PC-9 (cell line): ENCODE data around the gene DLL4. TPM values are rescaled to one million over a fixed set of nuclear protein-coding genes. Genes with fewer than 3 reads are reported as not detected.
A peak's percentile ranks its signal among the peaks of the same experiment; 100 is the strongest.

Source experiments
- Bru-seq: library from RNA; stranded (reverse); fragments of 400-500 nt; gene quantifications from one replicate; lab custom pipeline; 2021; lab: Mats Ljungman, UMichigan
- BruChase-seq, 2 experiments: library from RNA; stranded (reverse); fragments of 400-500 nt; gene quantifications; one replicate each; lab custom pipeline; 2021; lab: Mats Ljungman, UMichigan
- BruUV-seq: library from RNA; stranded (reverse); fragments of 400-500 nt; replicated peaks from 2 replicates; lab custom pipeline; 2021; lab: Mats Ljungman, UMichigan
- CTCF ChIA-PET: fragments of 300-600 bp; sonication (Branson Sonifier 250); formaldehyde crosslinking; loops from one replicate; lab custom pipeline; 2022; ENCODE audit warnings: antibody characterized with exemption; lab: Charles Lee
- POLR2A ChIA-PET: fragments of 300-600 bp; sonication (Branson Sonifier 250); formaldehyde crosslinking; loops from one replicate; lab custom pipeline; 2022; ENCODE audit warnings: antibody characterized with exemption; ENCODE audit not compliant: unreplicated experiment; lab: Charles Lee
- DNase-seq, 2 experiments: peaks; one replicate each; pipeline versions ENCODE4 v3.0.0 to v3.0.0-alpha.2; 2015 to 2022; ENCODE audit warnings: mixed read lengths in 1 of 2
- H2AFZ ChIP-seq: fragments of 200-600 bp; sonication (generic); 2 replicates; pipeline ENCODE4 v1.8.1; 2017; ENCODE audit warnings: antibody characterized with exemption
- H3F3A ChIP-seq: fragments of 200-600 bp; sonication (generic); 2 replicates; pipeline ENCODE4 v1.8.1; 2017; ENCODE audit warnings: antibody characterized with exemption, mild to moderate bottlenecking, low read depth; ENCODE audit not compliant: insufficient read depth
- H3K27ac ChIP-seq: fragments of 200-600 bp; sonication (generic); 2 replicates; pipeline ENCODE4 v1.6.1; 2016; ENCODE audit warnings: mixed run types
- H3K27me3 ChIP-seq: fragments of 200-600 bp; sonication (generic); 2 replicates; pipeline ENCODE4 v1.6.1; 2016; ENCODE audit warnings: low read depth, mixed run types; ENCODE audit not compliant: insufficient read depth
- H3K36me3 ChIP-seq: fragments of 200-600 bp; sonication (generic); 2 replicates; pipeline ENCODE4 v1.6.1; 2016; ENCODE audit warnings: low read depth, mixed run types
- H3K4me1 ChIP-seq: fragments of 200-600 bp; sonication (generic); replicated peaks from 2 replicates; pipeline ENCODE4 v1.6.1; 2016; ENCODE audit warnings: mixed run types; ENCODE audit not compliant: insufficient read depth
- H3K4me2 ChIP-seq: fragments of 200-600 bp; sonication (generic); 2 replicates; pipeline ENCODE4 v1.6.1; 2017; ENCODE audit warnings: mixed run types
- H3K4me3 ChIP-seq: fragments of 200-600 bp; sonication (generic); 2 replicates; pipeline ENCODE4 v1.6.1; 2016; ENCODE audit warnings: mixed run types
- H3K79me2 ChIP-seq: fragments of 200-600 bp; sonication (generic); 2 replicates; pipeline ENCODE4 v1.6.1; 2017; ENCODE audit warnings: low read depth, mixed run types
- H3K9me2 ChIP-seq: fragments of 200-600 bp; sonication (generic); 2 replicates; pipeline ENCODE4 v1.8.1; 2017; ENCODE audit warnings: mild to moderate bottlenecking; ENCODE audit not compliant: insufficient read depth
- H3K9me3 ChIP-seq: fragments of 200-600 bp; sonication (generic); 2 replicates; pipeline ENCODE4 v1.8.1; 2016; ENCODE audit warnings: low read depth; ENCODE audit not compliant: insufficient read depth
- H4K20me1 ChIP-seq: fragments of 200-600 bp; sonication (generic); 2 replicates; pipeline ENCODE4 v1.8.1; 2017; ENCODE audit not compliant: insufficient read depth
- EZH2 ChIP-seq: fragments of 200-600 bp; sonication (generic); IDR thresholded peaks from 2 replicates; pipeline ENCODE4 v1.8.0; 2017; ENCODE audit warnings: antibody characterized with exemption, low read depth
- intact Hi-C: fragments of 100-400 bp; cut with micrococcal nuclease; formaldehyde crosslinking; loops from one replicate; pipeline ENCODE4 v1.10.0; 2022; ENCODE audit not compliant: unreplicated experiment
- long read RNA-seq: library from polyadenylated mRNA; stranded (forward); transcript quantifications from one replicate; pipeline ENCODE4 v2.0.0, GENCODE V29; 2022
- total RNA-seq: library from RNA; stranded (reverse); gene quantifications from 2 replicates; pipeline ENCODE4 v1.2.3, GENCODE V29; 2021
- TF ChIP-seq, protein P1 (sequence below): fragments of 200-600 bp; sonication (generic); conservative IDR thresholded peaks from 2 replicates; pipeline ENCODE4 v1.6.1; 2017; ENCODE audit warnings: mixed run types, antibody characterized with exemption, mild to moderate bottlenecking, moderate library complexity

DLL4 gene
- 0.48 and 0.55 TPM in 2 replicates for total RNA-seq
- Bru-seq, nascent RNA = percentile 12 among the genes with signal in this experiment
- percentile 6 among the genes with signal in this experiment for BruChase-seq, experiment 1, labeled RNA remaining after a 2-hour chase
- percentile 22 among the genes with signal in this experiment for BruChase-seq, experiment 2, labeled RNA remaining after a 6-hour chase
- long read RNA-seq = 0 reads

DNA sequence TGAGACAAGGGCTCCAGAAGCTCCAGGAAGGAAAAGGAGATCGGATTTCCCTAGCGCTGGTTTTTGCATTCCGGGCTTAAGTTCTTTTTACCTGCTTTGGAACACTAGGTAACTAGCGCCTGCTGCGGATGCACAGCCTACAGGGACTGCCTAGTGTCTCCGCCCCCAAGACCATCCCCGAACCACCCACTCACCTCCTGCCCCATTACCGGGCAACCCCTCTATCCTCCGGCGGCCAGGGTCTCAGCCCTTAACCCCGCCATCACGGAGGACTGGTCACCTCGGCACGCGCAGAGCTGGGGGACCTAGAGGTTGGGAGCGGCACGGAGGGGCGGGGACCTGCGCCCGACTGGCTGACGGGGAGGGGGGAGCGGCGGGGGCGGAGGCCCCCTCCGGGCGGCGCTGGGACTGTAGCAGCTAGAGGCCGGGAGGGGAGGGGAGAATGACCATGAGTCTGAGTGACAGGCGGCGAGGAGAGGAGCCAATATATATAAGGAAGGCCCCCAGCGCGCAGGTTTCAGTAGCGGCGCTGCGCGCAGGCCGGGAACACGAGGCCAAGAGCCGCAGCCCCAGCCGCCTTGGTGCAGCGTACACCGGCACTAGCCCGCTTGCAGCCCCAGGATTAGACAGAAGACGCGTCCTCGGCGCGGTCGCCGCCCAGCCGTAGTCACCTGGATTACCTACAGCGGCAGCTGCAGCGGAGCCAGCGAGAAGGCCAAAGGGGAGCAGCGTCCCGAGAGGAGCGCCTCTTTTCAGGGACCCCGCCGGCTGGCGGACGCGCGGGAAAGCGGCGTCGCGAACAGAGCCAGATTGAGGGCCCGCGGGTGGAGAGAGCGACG, at the start of gene DLL4:
DLL4 (plus strand) TSS at position 520 of the 839 bp plus-strand sequence. CDS start 329 bp downstream, outside the sequence.
- CTCF ChIA-PET = interaction anchor here (0.9 to 1.3 kb wide), 2 partner anchors 13 to 36 kb away, joined by 3 read pairs; no protein-coding TSS in a partner anchor
- peak within 1 kb of the TSS; percentile 85 for H2AFZ ChIP-seq
- H3K9me2 ChIP-seq = no peaks in the 10 kb centered on the region

GRCh38 chr15:40879609-40880008, 49.5 kb upstream of the DLL4 start:
- no peak overlapping the region for H3K4me3 ChIP-seq
- H3K9me2 ChIP-seq = no peaks in the 10 kb centered on the region
- TF ChIP-seq, protein P1, sequence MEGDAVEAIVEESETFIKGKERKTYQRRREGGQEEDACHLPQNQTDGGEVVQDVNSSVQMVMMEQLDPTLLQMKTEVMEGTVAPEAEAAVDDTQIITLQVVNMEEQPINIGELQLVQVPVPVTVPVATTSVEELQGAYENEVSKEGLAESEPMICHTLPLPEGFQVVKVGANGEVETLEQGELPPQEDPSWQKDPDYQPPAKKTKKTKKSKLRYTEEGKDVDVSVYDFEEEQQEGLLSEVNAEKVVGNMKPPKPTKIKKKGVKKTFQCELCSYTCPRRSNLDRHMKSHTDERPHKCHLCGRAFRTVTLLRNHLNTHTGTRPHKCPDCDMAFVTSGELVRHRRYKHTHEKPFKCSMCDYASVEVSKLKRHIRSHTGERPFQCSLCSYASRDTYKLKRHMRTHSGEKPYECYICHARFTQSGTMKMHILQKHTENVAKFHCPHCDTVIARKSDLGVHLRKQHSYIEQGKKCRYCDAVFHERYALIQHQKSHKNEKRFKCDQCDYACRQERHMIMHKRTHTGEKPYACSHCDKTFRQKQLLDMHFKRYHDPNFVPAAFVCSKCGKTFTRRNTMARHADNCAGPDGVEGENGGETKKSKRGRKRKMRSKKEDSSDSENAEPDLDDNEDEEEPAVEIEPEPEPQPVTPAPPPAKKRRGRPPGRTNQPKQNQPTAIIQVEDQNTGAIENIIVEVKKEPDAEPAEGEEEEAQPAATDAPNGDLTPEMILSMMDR = no peak
- no peak for TF ChIP-seq EZH2
- peak overlapping the region; percentile 82 for H3K27ac ChIP-seq
- H3K27me3 ChIP-seq = no peaks in the 10 kb centered on the region
- no TSS peak for BruUV-seq
- ChIA-PET POLR2A (interaction anchor here (0.7 kb wide), 1 partner anchor 22 kb away, joined by 5 read pairs; no protein-coding TSS in a partner anchor), CTCF (interaction anchor here (0.6 to 2.1 kb wide), 6 partner anchors 11 to 77 kb away, joined by 3 to 13 read pairs (median 6); no protein-coding TSS in a partner anchor)
- H3F3A ChIP-seq = peaks cover 32% of the 10 kb centered on the region
- peak overlapping the region; percentile 69 for H3K4me2 ChIP-seq
- no peaks in the 10 kb centered on the region for H3K79me2 ChIP-seq
- no peaks in the 10 kb centered on the region for H4K20me1 ChIP-seq
- intact Hi-C loops = loop anchor here (10.0 kb wide), 1 partner anchor 775 kb away; the partner anchor contains the start of gene BMF
- H2AFZ ChIP-seq = no peak overlapping the region
- no peaks in the 10 kb centered on the region for H3K9me3 ChIP-seq
- no peak for DNase-seq
- H3K4me1 ChIP-seq = peaks cover 33% of the 10 kb centered on the region
- H3K36me3 ChIP-seq = no peaks in the 10 kb centered on the region

More for the DNA sequence above, at the start of gene DLL4:
- peaks cover 29% of the 10 kb centered on the region for H3K27me3 ChIP-seq
- peaks cover 9% of the 10 kb centered on the region; the same call in 1 of the 2 replicates for H3F3A ChIP-seq
- 0 out of 2 replicates have a peak, but pooled peaks cover 6% of the 10 kb centered on the region for H3K4me1 ChIP-seq
- no peaks in the 10 kb centered on the region for H4K20me1 ChIP-seq
- BruUV-seq = no TSS peak
- H3K4me2 ChIP-seq = peak within 1 kb of the TSS; percentile 98
- H3K79me2 ChIP-seq = no peaks in the 10 kb centered on the region
- no peak within 1 kb of the TSS for H3K27ac ChIP-seq
- H3K4me3 ChIP-seq = peak within 1 kb of the TSS; percentile 77
- intact Hi-C loops = no loop called here
- TF ChIP-seq, protein P1 = no peak
- no peak for TF ChIP-seq EZH2
- H3K9me3 ChIP-seq = no peaks in the 10 kb centered on the region
- POLR2A ChIA-PET = interaction anchor here (0.6 to 1.0 kb wide), 3 partner anchors 9 to 32 kb away, joined by 3 to 9 read pairs (median 4); no protein-coding TSS in a partner anchor
- no peaks in the 10 kb centered on the region for H3K36me3 ChIP-seq
- peak; percentile 51 to 72 for DNase-seq

- no peaks in the 10 kb centered on the region for H3K79me2 ChIP-seq
- H3K27me3 ChIP-seq = no peaks in the 10 kb centered on the region
- no TSS peak for BruUV-seq
- TF ChIP-seq EZH2 = no peak
- TF ChIP-seq, protein P1 = no peak
- no peaks in the 10 kb centered on the region for H3K9me3 ChIP-seq
- no peak overlapping the region for H2AFZ ChIP-seq
- H3K4me3 ChIP-seq = no peak overlapping the region
- H3K36me3 ChIP-seq = no peaks in the 10 kb centered on the region
- ChIA-PET CTCF (no interaction called here), POLR2A (interaction anchor here (0.6 kb wide), 1 partner anchor 14 kb away, joined by 4 read pairs; no protein-coding TSS in a partner anchor)
- no peak for DNase-seq
- H3K4me1 ChIP-seq = peaks cover 24% of the 10 kb centered on the region
- H3K4me2 ChIP-seq = no peak overlapping the region
- H4K20me1 ChIP-seq = no peaks in the 10 kb centered on the region
- intact Hi-C loops = no loop called here
- H3F3A ChIP-seq = peaks cover 26% of the 10 kb centered on the region
- no peaks in the 10 kb centered on the region for H3K9me2 ChIP-seq
- no peak overlapping the region for H3K27ac ChIP-seq
Observed at GRCh38 chr15:40881351-40881750, 47.8 kb upstream of the DLL4 start.
